HL-60 (cell line): ENCODE results near the gene MAPK12.

Experiments
- CTCF ChIP-seq: IDR thresholded peaks from one replicate; pipeline ENCODE4 v1.5.1; 2011; ENCODE audit warnings: low read length, control low read depth, inconsistent platforms; ENCODE audit not compliant: insufficient read depth
- GABPA ChIP-seq: IDR thresholded peaks from 2 replicates; pipeline ENCODE4 v1.6.1; 2012; ENCODE audit warnings: low read depth
- POLR2AphosphoS5 ChIP-seq: IDR thresholded peaks from 2 replicates; pipeline ENCODE4 v1.6.1; 2012; ENCODE audit warnings: low read depth
- TF ChIP-seq, protein P1 (sequence below): IDR thresholded peaks from 2 replicates; pipeline ENCODE4 v1.6.1; 2012; ENCODE audit warnings: low read depth; ENCODE audit not compliant: insufficient replicate concordance

DNA sequence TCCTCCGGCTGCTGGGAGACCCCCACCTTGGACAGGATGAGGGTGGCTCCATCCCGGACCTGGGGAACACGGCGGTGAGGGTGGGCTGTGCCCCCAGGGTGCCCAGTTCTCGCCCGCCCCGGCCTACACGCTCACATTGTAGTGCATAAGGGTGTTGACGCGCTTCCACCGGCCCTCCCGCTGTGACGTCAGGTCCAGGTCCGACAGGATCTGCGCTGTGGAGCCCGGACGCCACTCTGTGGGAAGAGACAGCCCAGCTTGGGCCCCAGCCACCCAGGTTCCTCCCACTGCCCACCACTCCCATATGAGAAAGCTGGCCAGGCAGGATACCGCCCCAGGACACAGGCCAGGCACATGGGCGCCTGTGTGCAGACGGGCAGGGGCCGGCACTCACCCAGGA lies 17.0 kb upstream of the MAPK12 start:
- TF ChIP-seq CTCF (no peak), POLR2AphosphoS5 (no peak), GABPA (no peak)
- TF ChIP-seq, protein P1, sequence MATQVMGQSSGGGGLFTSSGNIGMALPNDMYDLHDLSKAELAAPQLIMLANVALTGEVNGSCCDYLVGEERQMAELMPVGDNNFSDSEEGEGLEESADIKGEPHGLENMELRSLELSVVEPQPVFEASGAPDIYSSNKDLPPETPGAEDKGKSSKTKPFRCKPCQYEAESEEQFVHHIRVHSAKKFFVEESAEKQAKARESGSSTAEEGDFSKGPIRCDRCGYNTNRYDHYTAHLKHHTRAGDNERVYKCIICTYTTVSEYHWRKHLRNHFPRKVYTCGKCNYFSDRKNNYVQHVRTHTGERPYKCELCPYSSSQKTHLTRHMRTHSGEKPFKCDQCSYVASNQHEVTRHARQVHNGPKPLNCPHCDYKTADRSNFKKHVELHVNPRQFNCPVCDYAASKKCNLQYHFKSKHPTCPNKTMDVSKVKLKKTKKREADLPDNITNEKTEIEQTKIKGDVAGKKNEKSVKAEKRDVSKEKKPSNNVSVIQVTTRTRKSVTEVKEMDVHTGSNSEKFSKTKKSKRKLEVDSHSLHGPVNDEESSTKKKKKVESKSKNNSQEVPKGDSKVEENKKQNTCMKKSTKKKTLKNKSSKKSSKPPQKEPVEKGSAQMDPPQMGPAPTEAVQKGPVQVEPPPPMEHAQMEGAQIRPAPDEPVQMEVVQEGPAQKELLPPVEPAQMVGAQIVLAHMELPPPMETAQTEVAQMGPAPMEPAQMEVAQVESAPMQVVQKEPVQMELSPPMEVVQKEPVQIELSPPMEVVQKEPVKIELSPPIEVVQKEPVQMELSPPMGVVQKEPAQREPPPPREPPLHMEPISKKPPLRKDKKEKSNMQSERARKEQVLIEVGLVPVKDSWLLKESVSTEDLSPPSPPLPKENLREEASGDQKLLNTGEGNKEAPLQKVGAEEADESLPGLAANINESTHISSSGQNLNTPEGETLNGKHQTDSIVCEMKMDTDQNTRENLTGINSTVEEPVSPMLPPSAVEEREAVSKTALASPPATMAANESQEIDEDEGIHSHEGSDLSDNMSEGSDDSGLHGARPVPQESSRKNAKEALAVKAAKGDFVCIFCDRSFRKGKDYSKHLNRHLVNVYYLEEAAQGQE: no peak
